Measurements from ENCODE around the gene DMRT1.

DNA sequence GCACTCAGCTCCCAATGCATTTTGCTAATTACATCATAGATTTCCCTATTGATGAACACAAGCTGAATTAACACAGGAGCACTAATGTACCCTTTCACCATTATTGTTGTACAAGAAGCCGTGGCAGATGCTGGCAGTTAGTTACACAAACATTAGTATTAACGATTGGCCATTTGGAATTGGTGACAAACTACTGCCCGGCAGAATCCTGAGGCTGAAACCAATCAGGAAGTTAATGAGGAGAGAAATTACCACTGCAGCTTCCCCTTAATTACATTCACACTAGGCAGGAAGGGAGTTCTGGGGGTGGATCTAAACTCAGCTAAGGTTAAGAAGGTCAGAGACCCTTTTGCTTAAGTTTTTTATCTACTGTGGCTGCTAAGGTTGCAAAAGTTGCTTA lies 125.4 kb downstream of the DMRT1 start:
- TF ChIP-seq, protein P1, sequence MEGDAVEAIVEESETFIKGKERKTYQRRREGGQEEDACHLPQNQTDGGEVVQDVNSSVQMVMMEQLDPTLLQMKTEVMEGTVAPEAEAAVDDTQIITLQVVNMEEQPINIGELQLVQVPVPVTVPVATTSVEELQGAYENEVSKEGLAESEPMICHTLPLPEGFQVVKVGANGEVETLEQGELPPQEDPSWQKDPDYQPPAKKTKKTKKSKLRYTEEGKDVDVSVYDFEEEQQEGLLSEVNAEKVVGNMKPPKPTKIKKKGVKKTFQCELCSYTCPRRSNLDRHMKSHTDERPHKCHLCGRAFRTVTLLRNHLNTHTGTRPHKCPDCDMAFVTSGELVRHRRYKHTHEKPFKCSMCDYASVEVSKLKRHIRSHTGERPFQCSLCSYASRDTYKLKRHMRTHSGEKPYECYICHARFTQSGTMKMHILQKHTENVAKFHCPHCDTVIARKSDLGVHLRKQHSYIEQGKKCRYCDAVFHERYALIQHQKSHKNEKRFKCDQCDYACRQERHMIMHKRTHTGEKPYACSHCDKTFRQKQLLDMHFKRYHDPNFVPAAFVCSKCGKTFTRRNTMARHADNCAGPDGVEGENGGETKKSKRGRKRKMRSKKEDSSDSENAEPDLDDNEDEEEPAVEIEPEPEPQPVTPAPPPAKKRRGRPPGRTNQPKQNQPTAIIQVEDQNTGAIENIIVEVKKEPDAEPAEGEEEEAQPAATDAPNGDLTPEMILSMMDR (conservative IDR thresholded peaks at IDR 0.05 in 1 of 2, IDR thresholded peaks at IDR 0.05 in 1 of 2; ENCODE audit: low read depth in 1 of 2, low read length in 2 of 2), result no peak
- no peak for TF ChIP-seq EZH2 (IDR thresholded peaks at IDR 0.05; ENCODE audit: low read length, missing control alignments)

Measured in fibroblast of lung (primary cell).